HL-60 (cell line): ENCODE results near the gene FAM78B.

Experiments
- CTCF ChIP-seq: IDR thresholded peaks from one replicate; pipeline ENCODE4 v1.5.1; 2011; ENCODE audit warnings: low read length, control low read depth, inconsistent platforms; ENCODE audit not compliant: insufficient read depth
- GABPA ChIP-seq: IDR thresholded peaks from 2 replicates; pipeline ENCODE4 v1.6.1; 2012; ENCODE audit warnings: low read depth
- POLR2AphosphoS5 ChIP-seq: IDR thresholded peaks from 2 replicates; pipeline ENCODE4 v1.6.1; 2012; ENCODE audit warnings: low read depth
- REST ChIP-seq: IDR thresholded peaks from 2 replicates; pipeline ENCODE4 v1.6.1; 2012; ENCODE audit warnings: low read depth; ENCODE audit not compliant: insufficient replicate concordance

GRCh38 chr1:166172106-166172505, 5.3 kb upstream of the FAM78B start:
- no peak for TF ChIP-seq CTCF
- TF ChIP-seq POLR2AphosphoS5, result no peak
- no peak for TF ChIP-seq REST
- no peak for TF ChIP-seq GABPA
